ENCODE measurements around the gene YTHDF2. TPM values are rescaled to one million over a fixed set of nuclear protein-coding genes. Genes with fewer than 3 reads are reported as not detected.

Gene YTHDF2
- total RNA-seq, 4 donors from 2014 or later = 40.3 to 56.9 (median 45.2) TPM

- TF ChIP-seq, protein P1, sequence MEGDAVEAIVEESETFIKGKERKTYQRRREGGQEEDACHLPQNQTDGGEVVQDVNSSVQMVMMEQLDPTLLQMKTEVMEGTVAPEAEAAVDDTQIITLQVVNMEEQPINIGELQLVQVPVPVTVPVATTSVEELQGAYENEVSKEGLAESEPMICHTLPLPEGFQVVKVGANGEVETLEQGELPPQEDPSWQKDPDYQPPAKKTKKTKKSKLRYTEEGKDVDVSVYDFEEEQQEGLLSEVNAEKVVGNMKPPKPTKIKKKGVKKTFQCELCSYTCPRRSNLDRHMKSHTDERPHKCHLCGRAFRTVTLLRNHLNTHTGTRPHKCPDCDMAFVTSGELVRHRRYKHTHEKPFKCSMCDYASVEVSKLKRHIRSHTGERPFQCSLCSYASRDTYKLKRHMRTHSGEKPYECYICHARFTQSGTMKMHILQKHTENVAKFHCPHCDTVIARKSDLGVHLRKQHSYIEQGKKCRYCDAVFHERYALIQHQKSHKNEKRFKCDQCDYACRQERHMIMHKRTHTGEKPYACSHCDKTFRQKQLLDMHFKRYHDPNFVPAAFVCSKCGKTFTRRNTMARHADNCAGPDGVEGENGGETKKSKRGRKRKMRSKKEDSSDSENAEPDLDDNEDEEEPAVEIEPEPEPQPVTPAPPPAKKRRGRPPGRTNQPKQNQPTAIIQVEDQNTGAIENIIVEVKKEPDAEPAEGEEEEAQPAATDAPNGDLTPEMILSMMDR (IDR thresholded peaks at IDR 0.05; ENCODE audit: low read depth) = no peak
Measured at GRCh38 chr1:28811766-28812668, 75.3 kb downstream of the YTHDF2 start, which contains the start of gene OPRD1. OPRD1 (plus strand) TSS chr1:28812170; CDS start chr1:28812384, 214 bp downstream.

DNA sequence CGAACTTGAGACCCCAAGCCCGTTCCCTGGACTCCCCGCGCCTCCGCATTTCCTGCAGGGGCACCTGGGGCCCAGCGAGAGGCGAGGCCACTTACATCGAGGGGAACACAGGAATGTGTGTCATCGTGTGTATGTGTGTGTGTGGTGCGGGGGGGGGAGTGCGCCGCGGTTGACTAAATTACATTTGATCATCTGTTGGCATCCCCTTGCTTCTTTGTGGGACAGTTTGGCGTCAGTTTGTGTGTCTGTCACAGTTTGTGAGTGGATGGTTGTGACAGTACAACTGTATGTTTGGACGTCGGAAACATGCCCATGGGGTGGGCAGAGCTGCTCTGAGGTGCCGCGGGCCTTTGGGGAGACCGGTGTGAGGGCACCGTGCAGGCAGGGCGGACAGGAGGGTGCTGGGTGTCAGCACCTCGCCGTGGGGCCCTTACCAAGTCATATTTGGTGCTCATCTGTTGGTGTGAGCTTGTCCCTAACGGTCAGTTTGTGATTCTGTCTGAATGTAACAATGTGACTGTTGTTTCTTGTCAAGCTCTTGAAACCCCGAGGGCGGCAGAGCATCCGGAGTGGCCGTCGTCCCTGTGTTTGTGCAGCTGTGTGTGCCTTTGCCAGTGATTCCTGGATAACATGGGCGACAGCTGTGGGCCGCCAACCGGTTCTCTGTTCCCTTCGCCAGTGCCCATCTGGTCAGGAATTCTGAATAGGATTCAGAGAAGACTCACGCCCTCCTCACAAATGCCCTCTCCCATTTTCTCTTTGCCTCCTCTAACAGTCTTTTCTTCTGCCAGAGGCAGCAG lies 76.1 kb downstream of the YTHDF2 start:
- TF ChIP-seq, protein P1 (IDR thresholded peaks at IDR 0.05; ENCODE audit: low read depth) = no peak

DNA sequence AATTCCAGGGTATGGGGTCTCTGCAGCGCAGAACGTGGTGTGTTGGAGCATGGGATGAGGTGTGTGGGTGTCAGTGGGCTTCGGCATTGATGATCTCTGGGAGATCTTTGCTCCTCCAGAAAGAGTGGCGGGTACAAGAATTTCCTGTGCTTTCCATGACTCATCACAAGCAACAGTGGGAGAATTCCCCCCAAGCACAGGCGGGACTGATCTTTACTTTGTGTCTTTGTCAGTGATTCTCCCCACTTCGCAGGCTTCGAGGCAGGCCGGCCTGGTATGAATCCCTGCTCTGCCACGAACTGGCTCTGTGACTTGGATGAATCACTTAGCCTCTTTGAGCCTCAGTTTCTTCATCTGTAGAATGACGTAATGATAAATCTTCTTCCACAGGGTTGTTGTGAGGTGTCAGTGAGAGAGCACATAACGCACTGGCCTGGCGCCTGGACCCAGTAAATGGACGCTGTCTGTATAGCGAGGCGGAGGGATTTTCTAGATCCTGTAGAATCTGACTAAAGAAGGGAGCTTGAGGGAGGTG lies 77.3 kb downstream of the YTHDF2 start:
- TF ChIP-seq, protein P1 (IDR thresholded peaks at IDR 0.05; ENCODE audit: low read depth) = no peak

DNA sequence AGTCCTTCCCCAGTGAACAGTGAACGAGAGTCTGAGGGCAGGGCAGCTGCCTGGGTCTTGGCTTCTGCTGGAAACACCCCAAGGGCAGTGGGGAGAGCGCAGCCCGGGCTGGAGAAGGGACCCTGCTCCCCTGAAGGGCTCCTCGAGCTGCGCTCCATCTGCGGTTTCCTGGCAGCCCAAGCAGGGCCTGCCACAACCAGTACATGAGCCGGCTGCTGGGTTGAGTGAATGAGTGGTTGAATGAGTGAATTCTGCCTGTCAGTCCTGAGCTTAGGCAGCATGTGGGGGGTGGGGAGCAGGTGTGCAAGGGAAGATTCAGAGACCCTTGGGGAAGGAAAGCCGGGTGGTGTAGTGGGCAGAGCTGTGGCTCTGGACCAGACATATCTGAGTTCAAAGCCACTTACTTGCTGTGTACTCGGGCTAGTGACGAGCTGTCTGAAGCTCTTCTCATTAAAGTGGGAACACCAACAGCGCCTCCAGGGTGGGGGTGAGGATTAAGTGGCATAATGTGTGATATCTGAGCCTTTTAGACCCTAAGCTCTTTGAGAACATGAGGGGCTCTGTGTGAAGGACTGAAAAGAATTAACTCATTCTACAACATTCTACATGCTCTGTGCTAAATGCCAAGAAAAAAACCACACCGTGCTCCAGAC lies 78.9 kb downstream of the YTHDF2 start:
- TF ChIP-seq, protein P1 (IDR thresholded peaks at IDR 0.05; ENCODE audit: low read depth) = no peak

DNA sequence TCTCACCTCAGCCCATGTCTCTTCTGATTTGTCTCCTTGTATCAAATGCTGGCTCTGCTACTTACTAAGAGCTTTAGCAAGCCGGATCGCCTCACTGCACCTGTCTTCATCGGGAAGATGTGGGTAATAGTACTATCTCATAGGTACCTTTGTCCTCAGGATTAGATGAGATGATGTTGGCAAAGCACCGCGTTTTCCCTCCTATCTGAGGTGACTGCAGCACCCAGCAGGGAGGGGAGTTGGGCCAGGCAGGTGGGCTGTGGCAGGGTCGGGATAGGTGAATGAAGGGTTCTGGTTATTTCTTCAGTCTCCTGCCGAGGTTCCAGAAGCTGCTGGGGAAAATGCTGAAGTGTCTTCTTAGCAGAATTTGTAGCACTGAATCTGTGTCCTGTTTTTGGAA lies 80.4 kb downstream of the YTHDF2 start:
- TF ChIP-seq, protein P1 (IDR thresholded peaks at IDR 0.05; ENCODE audit: low read depth) = no peak

DNA sequence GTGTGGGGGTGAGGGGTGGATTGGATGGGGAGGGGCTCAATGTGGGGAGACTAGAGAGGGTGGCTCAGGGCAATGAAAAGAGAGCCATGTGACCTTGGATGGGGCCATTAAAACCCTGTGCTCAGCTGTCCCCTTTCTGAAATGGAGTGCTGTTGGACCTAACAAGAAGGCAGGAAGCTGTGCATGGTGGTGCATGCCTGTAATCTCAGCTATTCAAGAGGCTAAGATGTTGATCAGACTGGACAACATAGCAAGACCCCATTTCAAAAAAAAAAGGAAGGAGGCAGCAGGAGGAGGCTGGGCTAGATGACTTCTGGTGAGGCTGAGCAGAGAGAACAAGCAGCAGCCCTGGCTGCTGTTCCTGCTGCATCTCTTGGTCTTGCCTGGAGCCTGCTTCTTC lies 82.3 kb downstream of the YTHDF2 start:
- TF ChIP-seq, protein P1 (IDR thresholded peaks at IDR 0.05; ENCODE audit: low read depth) = no peak

Small RNAs within 50 kb of the gene (small RNA-seq; reads per million reads assigned to genes)
- not detected for gene RF00422

Other genes with a start within 250 kb of the YTHDF2 start
- gene RCC1, start 230.9 kb upstream of the YTHDF2 start, total RNA-seq = 10 to 100 TPM; 13.9 to 32.3 (median 19.4) TPM
- 10 to 100 TPM; 20.5 to 27.2 (median 26.5) TPM for gene TRNAU1AP, start 183.9 kb upstream of the YTHDF2 start, total RNA-seq
- gene RAB42, start 144.7 kb upstream of the YTHDF2 start, total RNA-seq = 10 to 100 TPM in 2 of 4 donors, 1 to 10 TPM in 2; 1.1 to 57.5 (median 10.0) TPM
- 10 to 100 TPM; 18.3 to 27.1 (median 23.3) TPM for gene TAF12, start 93.9 kb upstream of the YTHDF2 start, total RNA-seq
- gene RNU11, start 88.3 kb upstream of the YTHDF2 start, total RNA-seq = not detected
- 10 to 100 TPM in 1 of 4 donors, 1 to 10 TPM in 3; 6.6 to 13.6 (median 7.4) TPM for gene GMEB1, start 68.2 kb upstream of the YTHDF2 start, total RNA-seq
- not detected for gene OPRD1, start 75.2 kb downstream of the YTHDF2 start, total RNA-seq
- 10 to 100 TPM; 30.8 to 66.1 (median 43.0) TPM for gene EPB41, start 177.6 kb downstream of the YTHDF2 start, total RNA-seq

Data from subcutaneous adipose tissue (tissue), 4 donors.